Measurements from ENCODE around the gene ERC2. TPM values are rescaled to one million over a fixed set of nuclear protein-coding genes. Genes with fewer than 3 reads are reported as not detected.

The ERC2 gene
- total and polyA plus RNA-seq, 2 donors (not counting 3 experiments of a cell fraction or from before 2014, with no cell fraction given): 5.6 to 15.5 TPM

DNA sequence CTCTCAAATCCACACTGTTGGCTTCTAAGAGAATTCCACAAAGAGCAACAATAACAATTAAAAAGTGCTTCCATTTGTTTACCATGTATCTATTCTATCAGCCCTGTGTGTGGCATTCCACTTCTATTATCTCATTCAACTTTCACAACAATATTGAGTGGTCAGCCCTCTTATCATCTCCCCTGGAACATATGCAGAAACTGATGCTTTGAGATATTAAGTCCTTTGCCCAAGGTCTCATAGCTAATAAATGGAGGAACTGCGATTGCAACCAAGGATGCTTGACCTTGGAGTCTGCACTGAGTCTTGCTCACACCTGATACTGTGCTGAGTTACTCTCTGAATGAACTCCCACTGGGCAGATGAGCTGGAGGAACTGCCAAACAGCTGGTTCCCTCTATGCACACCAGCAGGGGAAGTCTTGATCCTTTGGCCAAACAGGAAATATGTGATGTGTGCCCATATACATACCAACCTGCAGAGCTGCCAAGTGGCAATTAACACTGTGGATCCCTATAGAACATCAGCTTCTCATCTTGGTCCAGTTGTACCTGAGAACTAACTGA is 836.4 kb downstream of the ERC2 start:
- TF ChIP-seq EZH2 (IDR thresholded peaks at IDR 0.05; ENCODE audit: borderline replicate concordance, low read depth, low read length, severe bottlenecking): no peak
- no peak for TF ChIP-seq GATA2 (IDR thresholded peaks at IDR 0.05; ENCODE audit: insufficient read depth, insufficient read length, low read depth, low read length)
- no peak for TF ChIP-seq FOS (IDR thresholded peaks at IDR 0.05; ENCODE audit: borderline replicate concordance, insufficient read depth, low read length)
- TF ChIP-seq POLR2AphosphoS5 (IDR thresholded peaks at IDR 0.05; ENCODE audit: insufficient read depth, low read depth, low read length): no peak
- no peak for TF ChIP-seq MYC (IDR thresholded peaks at IDR 0.05; ENCODE audit: low read depth, low read length)
- TF ChIP-seq POLR2A (IDR thresholded peaks at IDR 0.05; ENCODE audit: low read depth, low read length): no peak
- no peak for TF ChIP-seq JUN (IDR thresholded peaks at IDR 0.05; ENCODE audit: borderline replicate concordance, insufficient read depth, insufficient read length, low read depth)
- TF ChIP-seq, protein P1, sequence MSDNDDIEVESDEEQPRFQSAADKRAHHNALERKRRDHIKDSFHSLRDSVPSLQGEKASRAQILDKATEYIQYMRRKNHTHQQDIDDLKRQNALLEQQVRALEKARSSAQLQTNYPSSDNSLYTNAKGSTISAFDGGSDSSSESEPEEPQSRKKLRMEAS (IDR thresholded peaks at IDR 0.05; ENCODE audit: insufficient read depth, insufficient read length): no peak
- TF ChIP-seq, protein P2, sequence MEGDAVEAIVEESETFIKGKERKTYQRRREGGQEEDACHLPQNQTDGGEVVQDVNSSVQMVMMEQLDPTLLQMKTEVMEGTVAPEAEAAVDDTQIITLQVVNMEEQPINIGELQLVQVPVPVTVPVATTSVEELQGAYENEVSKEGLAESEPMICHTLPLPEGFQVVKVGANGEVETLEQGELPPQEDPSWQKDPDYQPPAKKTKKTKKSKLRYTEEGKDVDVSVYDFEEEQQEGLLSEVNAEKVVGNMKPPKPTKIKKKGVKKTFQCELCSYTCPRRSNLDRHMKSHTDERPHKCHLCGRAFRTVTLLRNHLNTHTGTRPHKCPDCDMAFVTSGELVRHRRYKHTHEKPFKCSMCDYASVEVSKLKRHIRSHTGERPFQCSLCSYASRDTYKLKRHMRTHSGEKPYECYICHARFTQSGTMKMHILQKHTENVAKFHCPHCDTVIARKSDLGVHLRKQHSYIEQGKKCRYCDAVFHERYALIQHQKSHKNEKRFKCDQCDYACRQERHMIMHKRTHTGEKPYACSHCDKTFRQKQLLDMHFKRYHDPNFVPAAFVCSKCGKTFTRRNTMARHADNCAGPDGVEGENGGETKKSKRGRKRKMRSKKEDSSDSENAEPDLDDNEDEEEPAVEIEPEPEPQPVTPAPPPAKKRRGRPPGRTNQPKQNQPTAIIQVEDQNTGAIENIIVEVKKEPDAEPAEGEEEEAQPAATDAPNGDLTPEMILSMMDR (IDR thresholded peaks at IDR 0.05; ENCODE audit: extremely low read depth in 1 of 2, insufficient read depth in 1 of 2, low read depth in 1 of 2, low read length in 2 of 2): no peak
- no TSS peak for BruUV-seq (replicated peaks)
- no peaks in the 10 kb centered on the region for H3K27me3 ChIP-seq (ENCODE audit: control insufficient read depth in 2 of 2, insufficient read depth in 2 of 2, low read length in 2 of 2)
- intact Hi-C loops (cut with micrococcal nuclease): no loop called here
- H3K27ac ChIP-seq (ENCODE audit: insufficient read depth, low read depth, low read length): no peak overlapping the region
- ChIA-PET CTCF (interaction anchor here (1.5 kb wide), 1 partner anchor 14 kb away, joined by 3 read pairs; no protein-coding TSS in a partner anchor), POLR2A (no interaction called here)
- no peak overlapping the region for H3K9ac ChIP-seq (replicated peaks; ENCODE audit: extremely low read depth, insufficient read depth, low read length)
- H3K4me3 ChIP-seq (replicated peaks in 1 of 3; ENCODE audit: insufficient read depth in 1 of 3, low read depth in 1 of 3, low read length in 3 of 3): no peak overlapping the region
- no peaks in the 10 kb centered on the region for H4K20me1 ChIP-seq (replicated peaks; ENCODE audit: control insufficient read depth, extremely low read depth, insufficient read depth, low read length)
- dilution Hi-C loops (cut with MboI; ENCODE audit: extremely low pct_ligation_motif_present, low sequenced_read_pairs): no loop called here
- no peak overlapping the region for H2AFZ ChIP-seq (ENCODE audit: low read depth, low read length)
- no peaks in the 10 kb centered on the region for H3K9me3 ChIP-seq (replicated peaks; ENCODE audit: control insufficient read depth, insufficient read depth, low read length)
- no peak overlapping the region for H3K4me2 ChIP-seq (ENCODE audit: insufficient read depth, low read length)
- no peak for FAIRE-seq
- no peaks in the 10 kb centered on the region for H3K9me1 ChIP-seq (replicated peaks; ENCODE audit: control insufficient read depth, extremely low read depth, insufficient read depth, low read length)
- DNase-seq (ENCODE audit: low read depth, low spot score): no peak
- no peaks in the 10 kb centered on the region for H3K36me3 ChIP-seq (ENCODE audit: control insufficient read depth in 2 of 2, extremely low read depth in 1 of 2, insufficient read depth in 2 of 2, low read length in 2 of 2)
- no peaks in the 10 kb centered on the region for H3K79me2 ChIP-seq (ENCODE audit: control insufficient read depth, insufficient read depth, low read length)
- H3K4me1 ChIP-seq (ENCODE audit: control insufficient read depth, extremely low read depth, insufficient read depth, low read length): no peaks in the 10 kb centered on the region
